Trophoblast cell (in vitro differentiated cells and primary cell): Measurements from ENCODE around the gene XKR7.
"Not testable (repeated sequence)": the region's sequence is repeated elsewhere in the genome, so short reads cannot be mapped to it uniquely, and the experiment has no call there.

Experiments used
- DNase-seq, 2 donors: peaks; one replicate each; pipeline ENCODE4 v3.0.0-alpha.2; 2016
- H2AFZ ChIP-seq: 2 replicates; pipeline ENCODE4 v1.6.1; 2013; ENCODE audit warnings: low read length, moderate library complexity, mild to moderate bottlenecking; ENCODE audit not compliant: insufficient read depth, poor library complexity
- H2AK5ac ChIP-seq: 2 replicates; pipeline ENCODE4 v1.6.1; 2013; ENCODE audit warnings: mild to moderate bottlenecking, low read length
- H2BK120ac ChIP-seq: 2 replicates; pipeline ENCODE4 v1.6.1; 2013; ENCODE audit warnings: low read length, mild to moderate bottlenecking, moderate library complexity; ENCODE audit not compliant: insufficient read depth, poor library complexity
- H2BK12ac ChIP-seq: 2 replicates; pipeline ENCODE4 v1.6.1; 2013; ENCODE audit warnings: mild to moderate bottlenecking, low read length, moderate library complexity
- H2BK5ac ChIP-seq: 2 replicates; pipeline ENCODE4 v1.6.1; 2013; ENCODE audit warnings: low read length, low read depth, moderate library complexity, mild to moderate bottlenecking; ENCODE audit not compliant: poor library complexity
- H3K14ac ChIP-seq: 2 replicates; pipeline ENCODE4 v1.6.1; 2013; ENCODE audit warnings: mild to moderate bottlenecking, low read length
- H3K18ac ChIP-seq: 2 replicates; pipeline ENCODE4 v1.6.1; 2013; ENCODE audit warnings: mild to moderate bottlenecking, low read length
- H3K23ac ChIP-seq: 2 replicates; pipeline ENCODE4 v1.6.1; 2013; ENCODE audit warnings: low read length
- H3K27ac ChIP-seq: 2 replicates; pipeline ENCODE4 v1.5.1; 2013; ENCODE audit warnings: low read depth, mild to moderate bottlenecking, inconsistent platforms, low read length, moderate library complexity
- H3K27me3 ChIP-seq: 2 replicates; pipeline ENCODE4 v1.6.1; 2013; ENCODE audit warnings: inconsistent platforms, mild to moderate bottlenecking, low read length, moderate library complexity; ENCODE audit not compliant: insufficient read depth
- H3K36me3 ChIP-seq, 2 experiments: 1 replicate in 1 of 2; 2 replicates in 1 of 2; pipeline ENCODE4 v1.6.1; 2013; ENCODE audit warnings: low read length in 2 of 2, mild to moderate bottlenecking in 2 of 2, moderate library complexity in 1 of 2; ENCODE audit not compliant: insufficient read depth in 2 of 2, control insufficient read depth in 1 of 2
- H3K4ac ChIP-seq: 2 replicates; pipeline ENCODE4 v1.6.1; 2013; ENCODE audit warnings: low read depth, mild to moderate bottlenecking, low read length, moderate library complexity
- H3K4me1 ChIP-seq, 2 experiments: 1 replicate in 1 of 2; 2 replicates in 1 of 2; pipeline ENCODE4 v1.6.1; 2013; ENCODE audit warnings: low read length in 2 of 2, mild to moderate bottlenecking in 2 of 2, moderate library complexity in 1 of 2; ENCODE audit not compliant: insufficient read depth in 2 of 2, control insufficient read depth in 1 of 2
- H3K4me2 ChIP-seq: 2 replicates; pipeline ENCODE4 v1.6.1; 2013; ENCODE audit warnings: inconsistent platforms, mild to moderate bottlenecking, low read length, moderate library complexity
- H3K4me3 ChIP-seq: 2 replicates; pipeline ENCODE4 v1.5.1; 2013; ENCODE audit warnings: mild to moderate bottlenecking, low read depth, low read length, inconsistent platforms
- H3K79me1 ChIP-seq: one replicate; pipeline ENCODE4 v1.6.1; 2013; ENCODE audit warnings: low read length
- H3K79me2 ChIP-seq: 2 replicates; pipeline ENCODE4 v1.6.1; 2013; ENCODE audit warnings: low read length, mild to moderate bottlenecking; ENCODE audit not compliant: control insufficient read depth, insufficient read depth, poor library complexity
- H3K9ac ChIP-seq: 2 replicates; pipeline ENCODE4 v1.6.1; 2013; ENCODE audit warnings: mild to moderate bottlenecking, low read length
- H3K9me3 ChIP-seq: 2 replicates; pipeline ENCODE4 v1.6.1; 2013; ENCODE audit warnings: low read depth, mild to moderate bottlenecking, control low read depth, inconsistent platforms, low read length; ENCODE audit not compliant: insufficient read depth
- H4K12ac ChIP-seq: 2 replicates; pipeline ENCODE4 v1.6.1; 2013; ENCODE audit warnings: low read depth, mild to moderate bottlenecking, low read length, moderate library complexity
- H4K8ac ChIP-seq: 2 replicates; pipeline ENCODE4 v1.6.1; 2013; ENCODE audit warnings: low read depth, mild to moderate bottlenecking, low read length, moderate library complexity
- H4K91ac ChIP-seq: one replicate; pipeline ENCODE4 v1.6.1; 2013; ENCODE audit warnings: low read depth, mild to moderate bottlenecking, low read length, moderate library complexity
- WGBS: extraction: QIAGEN DNeasy Blood & Tissue Kit; methylation state at CpG from one replicate; pipeline ENCODE4 v1.1.7; 2013; ENCODE audit warnings: missing lambda C conversion rate; ENCODE audit not compliant: insufficient read length, insufficient coverage; ENCODE audit errors: extremely low coverage; 5-methylcytosine and 5-hydroxymethylcytosine counted together

The XKR7 gene

DNA sequence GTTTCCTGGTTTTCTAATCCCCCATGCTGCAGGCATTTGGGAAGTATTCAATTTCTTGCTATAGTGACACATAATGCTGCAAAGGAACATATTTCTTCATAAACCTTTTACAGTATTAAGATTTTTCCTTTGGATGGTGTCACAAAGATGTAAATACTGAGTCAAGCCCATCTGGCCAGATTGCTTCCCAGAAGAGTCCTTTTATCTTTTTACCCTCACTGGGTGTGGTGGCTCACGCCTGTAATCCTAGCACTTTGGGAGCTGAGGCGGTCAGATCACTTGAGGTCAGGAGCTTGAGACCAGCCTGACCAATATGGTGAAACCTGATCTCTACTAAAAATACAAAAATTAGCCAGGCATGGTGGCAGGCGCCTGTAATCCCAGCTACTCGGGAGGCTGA, 38.3 kb upstream of the XKR7 start:
- not testable (repeated sequence) for H3K9ac ChIP-seq, DNase-seq, H2AK5ac ChIP-seq, H4K12ac ChIP-seq, H3K79me2 ChIP-seq, H3K27me3 ChIP-seq, H3K4me2 ChIP-seq, H3K23ac ChIP-seq, H2AFZ ChIP-seq, H4K8ac ChIP-seq, H2BK5ac ChIP-seq, H2BK120ac ChIP-seq, H3K14ac ChIP-seq, H3K18ac ChIP-seq, H3K27ac ChIP-seq, H3K79me1 ChIP-seq, H3K9me3 ChIP-seq, H3K4ac ChIP-seq, H3K4me1 ChIP-seq, H2BK12ac ChIP-seq, H4K91ac ChIP-seq, H3K4me3 ChIP-seq, H3K36me3 ChIP-seq
- no CpG with 5 or more reads among the region's 4 CpGs for WGBS

DNA sequence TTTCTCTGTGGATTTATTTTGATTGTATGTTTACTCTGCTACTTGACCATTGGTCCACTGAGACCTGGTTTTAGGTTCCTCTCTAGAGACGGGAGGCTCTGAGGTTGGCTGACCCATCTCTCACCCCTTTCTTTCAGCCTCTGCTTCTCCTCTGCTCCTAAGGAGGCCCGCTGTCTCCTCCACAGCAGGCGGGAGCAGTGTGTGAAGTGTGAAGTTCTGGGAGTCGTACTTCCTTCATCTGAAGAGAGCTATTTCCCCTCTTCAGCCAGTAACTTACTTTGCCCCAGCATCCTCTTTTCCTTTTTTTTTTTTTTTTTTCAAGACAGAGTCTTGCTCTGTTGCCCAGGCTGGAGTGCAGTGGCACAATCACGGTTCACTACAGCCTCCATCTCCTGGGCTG, 37.2 kb upstream of the XKR7 start:
- Histone ChIP-seq H3K4me2 (no peak overlapping the region), H3K4ac (no peak overlapping the region)
- WGBS = no CpG with 5 or more reads among the region's 5 CpGs

GRCh38 chr20:31933698-31934097, 34.3 kb upstream of the XKR7 start:
- no peak overlapping the region for H3K14ac ChIP-seq
- WGBS = no CpG with 5 or more reads among the region's 10 CpGs
- no peak overlapping the region for H3K4me3 ChIP-seq
- no peak overlapping the region for H2BK5ac ChIP-seq
- no peak overlapping the region for H2BK12ac ChIP-seq
- no peak overlapping the region for H3K9ac ChIP-seq
- H2AK5ac ChIP-seq = no peak overlapping the region
- no peaks in the 10 kb centered on the region for H3K4me1 ChIP-seq
- no peaks in the 10 kb centered on the region for H3K79me1 ChIP-seq
- H3K27ac ChIP-seq = no peak overlapping the region
- no peaks in the 10 kb centered on the region for H3K27me3 ChIP-seq
- no peak for DNase-seq
- H3K23ac ChIP-seq = no peak overlapping the region
- no peak overlapping the region for H3K18ac ChIP-seq
- H3K4ac ChIP-seq = no peak overlapping the region
- H3K36me3 ChIP-seq = no peaks in the 10 kb centered on the region
- peaks cover 2% of the 10 kb centered on the region for H3K9me3 ChIP-seq
- no peak overlapping the region for H4K12ac ChIP-seq
- no peak overlapping the region for H4K8ac ChIP-seq
- H4K91ac ChIP-seq = no peak overlapping the region
- H2AFZ ChIP-seq = no peak overlapping the region
- H2BK120ac ChIP-seq = no peak overlapping the region
- H3K79me2 ChIP-seq = no peaks in the 10 kb centered on the region
- no peak overlapping the region for H3K4me2 ChIP-seq

More for the DNA sequence above, 37.2 kb upstream of the XKR7 start:
- DNase-seq = no peak
- Histone ChIP-seq H4K12ac (no peak overlapping the region), H3K9ac (no peak overlapping the region), H2BK120ac (no peak overlapping the region), H3K79me2 (no peaks in the 10 kb centered on the region), H3K36me3 (no peaks in the 10 kb centered on the region), H2BK5ac (no peak overlapping the region), H4K8ac (no peak overlapping the region), H3K23ac (no peak overlapping the region), H3K79me1 (no peaks in the 10 kb centered on the region), H3K27ac (no peak overlapping the region), H2AK5ac (no peak overlapping the region), H3K9me3 (peaks cover 2% of the 10 kb centered on the region), H3K14ac (no peak overlapping the region), H3K18ac (no peak overlapping the region), H3K27me3 (no peaks in the 10 kb centered on the region), H3K4me1 (no peaks in the 10 kb centered on the region), H2BK12ac (no peak overlapping the region), H3K4me3 (no peak overlapping the region), H4K91ac (no peak overlapping the region), H2AFZ (no peak overlapping the region)

DNA sequence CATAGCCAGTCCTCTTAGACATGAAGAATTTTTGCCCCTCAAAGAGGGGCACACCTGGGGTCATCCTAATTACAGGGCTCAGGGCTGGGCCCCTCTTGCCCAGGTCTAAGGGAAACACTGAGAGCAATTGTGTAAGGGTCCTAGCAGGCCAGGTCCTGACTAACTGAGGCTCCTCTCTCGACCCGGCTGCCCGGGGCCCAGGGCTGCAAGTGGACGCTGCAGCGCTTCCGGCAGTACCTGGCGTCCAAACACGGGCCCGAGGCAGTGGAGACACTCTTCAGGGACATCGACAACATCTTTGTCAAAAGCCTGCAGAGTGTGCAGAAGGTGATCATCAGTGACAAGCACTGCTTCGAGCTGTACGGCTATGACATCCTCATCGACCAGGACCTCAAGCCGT, 33.5 kb upstream of the XKR7 start:
- H3K4me2 ChIP-seq = no peak overlapping the region
- H2BK5ac ChIP-seq = no peak overlapping the region
- no peak for DNase-seq
- H4K8ac ChIP-seq = no peak overlapping the region
- H3K4me3 ChIP-seq = no peak overlapping the region
- no peak overlapping the region for H3K27ac ChIP-seq
- H2AFZ ChIP-seq = no peak overlapping the region
- H3K4me1 ChIP-seq = no peaks in the 10 kb centered on the region
- H3K18ac ChIP-seq = no peak overlapping the region
- no CpG with 5 or more reads among the region's 14 CpGs for WGBS
- H3K23ac ChIP-seq = no peak overlapping the region
- no peak overlapping the region for H4K91ac ChIP-seq
- no peak overlapping the region for H3K14ac ChIP-seq
- H3K27me3 ChIP-seq = no peaks in the 10 kb centered on the region
- peaks cover 4% of the 10 kb centered on the region for H3K9me3 ChIP-seq
- no peaks in the 10 kb centered on the region for H3K79me2 ChIP-seq
- H2AK5ac ChIP-seq = no peak overlapping the region
- no peak overlapping the region for H2BK120ac ChIP-seq
- no peaks in the 10 kb centered on the region for H3K36me3 ChIP-seq
- H3K4ac ChIP-seq = no peak overlapping the region
- H3K9ac ChIP-seq = no peak overlapping the region
- no peak overlapping the region for H4K12ac ChIP-seq
- no peaks in the 10 kb centered on the region for H3K79me1 ChIP-seq
- H2BK12ac ChIP-seq = no peak overlapping the region
